ENCODE measurements around the gene PALLD.

- TF ChIP-seq GATA2 (IDR thresholded peaks at IDR 0.05; ENCODE audit: low read depth, low read length), result no peak
- no peak for TF ChIP-seq GATA3 (IDR thresholded peaks at IDR 0.05; ENCODE audit: low read depth, low read length)
Observed at GRCh38 chr4:168521721-168522120, 24.9 kb downstream of the PALLD start.
